ENCODE measurements around the gene CIAO3. TPM values are rescaled to one million over a fixed set of nuclear protein-coding genes. Genes with fewer than 3 reads are reported as not detected.

The CIAO3 gene
- total and polyA plus RNA-seq, 2 donors (not counting 1 experiment from before 2014, with no cell fraction given) = 59.4 to 68.4 TPM

- H2AFZ ChIP-seq (ENCODE audit: insufficient read depth, low read depth, low read length, poor library complexity, severe bottlenecking) = no peak overlapping the region
- ChIA-PET POLR2A (no interaction called here), CTCF (interaction anchor here (1.2 to 1.3 kb wide), 2 partner anchors 8 to 33 kb away, joined by 3 read pairs; partner anchors contain the start of gene CIAO3)
- no peaks in the 10 kb centered on the region for H3K36me3 ChIP-seq (replicated peaks in 1 of 2; ENCODE audit: control extremely low read depth in 1 of 2, control insufficient read depth in 1 of 2, extremely low read depth in 1 of 2, insufficient read depth in 2 of 2, low read length in 1 of 2)
- Mint-ChIP-seq H3K4me3 (no peak overlapping the region), H3K9me3 (ENCODE audit: insufficient read depth) (no peaks in the 10 kb centered on the region), H3K4me1 (peaks cover 4% of the 10 kb centered on the region), H3K27ac (no peak overlapping the region), H3K27me3 (peaks cover 27% of the 10 kb centered on the region)
- no peak overlapping the region for H3K9ac ChIP-seq (ENCODE audit: low read length)
- no peak for TF ChIP-seq EZH2 (IDR thresholded peaks at IDR 0.05; ENCODE audit: borderline replicate concordance, insufficient read depth, low read depth, low read length, poor library complexity, severe bottlenecking)
- TF ChIP-seq, protein P1, sequence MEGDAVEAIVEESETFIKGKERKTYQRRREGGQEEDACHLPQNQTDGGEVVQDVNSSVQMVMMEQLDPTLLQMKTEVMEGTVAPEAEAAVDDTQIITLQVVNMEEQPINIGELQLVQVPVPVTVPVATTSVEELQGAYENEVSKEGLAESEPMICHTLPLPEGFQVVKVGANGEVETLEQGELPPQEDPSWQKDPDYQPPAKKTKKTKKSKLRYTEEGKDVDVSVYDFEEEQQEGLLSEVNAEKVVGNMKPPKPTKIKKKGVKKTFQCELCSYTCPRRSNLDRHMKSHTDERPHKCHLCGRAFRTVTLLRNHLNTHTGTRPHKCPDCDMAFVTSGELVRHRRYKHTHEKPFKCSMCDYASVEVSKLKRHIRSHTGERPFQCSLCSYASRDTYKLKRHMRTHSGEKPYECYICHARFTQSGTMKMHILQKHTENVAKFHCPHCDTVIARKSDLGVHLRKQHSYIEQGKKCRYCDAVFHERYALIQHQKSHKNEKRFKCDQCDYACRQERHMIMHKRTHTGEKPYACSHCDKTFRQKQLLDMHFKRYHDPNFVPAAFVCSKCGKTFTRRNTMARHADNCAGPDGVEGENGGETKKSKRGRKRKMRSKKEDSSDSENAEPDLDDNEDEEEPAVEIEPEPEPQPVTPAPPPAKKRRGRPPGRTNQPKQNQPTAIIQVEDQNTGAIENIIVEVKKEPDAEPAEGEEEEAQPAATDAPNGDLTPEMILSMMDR (IDR thresholded peaks at IDR 0.05) = no peak
- no peak overlapping the region for H3K4me2 ChIP-seq (replicated peaks; ENCODE audit: low read depth, low read length, poor library complexity, severe bottlenecking)
- H3K27me3 ChIP-seq (replicated peaks in 1 of 4; ENCODE audit: control extremely low read depth in 1 of 4, control insufficient read depth in 3 of 4, insufficient read depth in 4 of 4, low read length in 3 of 4) = peaks cover 0 to 78% (median 38%) of the 10 kb centered on the region in 4 experiments
- H3K4me1 ChIP-seq (ENCODE audit: control insufficient read depth in 2 of 2, insufficient read depth in 2 of 2, low read length in 2 of 2) = peaks cover 10 to 12% of the 10 kb centered on the region in 2 donors
- DNase-seq = no peak
- no peaks in the 10 kb centered on the region for H4K20me1 ChIP-seq (ENCODE audit: control insufficient read depth, insufficient read depth, low read length, poor library complexity, severe bottlenecking)
- no peaks in the 10 kb centered on the region for H3K79me2 ChIP-seq (ENCODE audit: control insufficient read depth, insufficient read depth, low read length)
- peaks cover 0 to 25% (median 0%) of the 10 kb centered on the region in 3 donors for H3K9me3 ChIP-seq (ENCODE audit: control extremely low read depth in 1 of 3, control insufficient read depth in 2 of 3, insufficient read depth in 1 of 3, low read length in 2 of 3)
- WGBS (ENCODE audit: insufficient coverage) = 62% methylated on average over 3 of the region's 3 CpGs
- H3K27ac ChIP-seq (ENCODE audit: low read length in 2 of 2) = no peak overlapping the region
- H3K4me3 ChIP-seq (ENCODE audit: control extremely low read depth in 1 of 5, extremely low read depth in 1 of 5, insufficient read depth in 1 of 5, low read depth in 2 of 5, low read length in 4 of 5) = no peak overlapping the region
- ATAC-seq (ENCODE audit: low read depth) = no peak
- intact Hi-C loops (cut with micrococcal nuclease) = no loop called here
Measured at GRCh38 chr16:708019-708418, 32.8 kb downstream of the CIAO3 start.

GRCh38 chr16:707062-707538, 33.7 kb downstream of the CIAO3 start:
- Histone ChIP-seq H3K36me3 (replicated peaks in 1 of 2; ENCODE audit: control extremely low read depth in 1 of 2, control insufficient read depth in 1 of 2, extremely low read depth in 1 of 2, insufficient read depth in 2 of 2, low read length in 1 of 2) (no peaks in the 10 kb centered on the region), H3K4me1 (ENCODE audit: control insufficient read depth in 2 of 2, insufficient read depth in 2 of 2, low read length in 2 of 2) (peaks cover 10 to 12% of the 10 kb centered on the region in 2 donors), H3K4me3 (ENCODE audit: control extremely low read depth in 1 of 5, extremely low read depth in 1 of 5, insufficient read depth in 1 of 5, low read depth in 2 of 5, low read length in 4 of 5) (no peak overlapping the region), H3K79me2 (ENCODE audit: control insufficient read depth, insufficient read depth, low read length) (no peaks in the 10 kb centered on the region), H4K20me1 (ENCODE audit: control insufficient read depth, insufficient read depth, low read length, poor library complexity, severe bottlenecking) (no peaks in the 10 kb centered on the region), H3K27ac (ENCODE audit: low read length in 2 of 2) (no peak overlapping the region), H3K9ac (ENCODE audit: low read length) (no peak overlapping the region), H3K4me2 (replicated peaks; ENCODE audit: low read depth, low read length, poor library complexity, severe bottlenecking) (no peak overlapping the region), H2AFZ (ENCODE audit: insufficient read depth, low read depth, low read length, poor library complexity, severe bottlenecking) (no peak overlapping the region), H3K9me3 (ENCODE audit: control extremely low read depth in 1 of 3, control insufficient read depth in 2 of 3, insufficient read depth in 1 of 3, low read length in 2 of 3) (peaks cover 0 to 25% (median 0%) of the 10 kb centered on the region in 3 donors), H3K27me3 (replicated peaks in 1 of 4; ENCODE audit: control extremely low read depth in 1 of 4, control insufficient read depth in 3 of 4, insufficient read depth in 4 of 4, low read length in 3 of 4) (peaks cover 0 to 84% (median 40%) of the 10 kb centered on the region in 4 experiments)
- CTCF ChIA-PET = interaction anchor here (1.2 to 1.3 kb wide), 2 partner anchors 9 to 34 kb away, joined by 3 read pairs; partner anchors contain the start of gene CIAO3
- ATAC-seq (ENCODE audit: low read depth) = no peak
- no peak overlapping the region for H3K4me3 Mint-ChIP-seq
- WGBS (ENCODE audit: insufficient coverage) = 54% methylated on average over 13 of the region's 14 CpGs
- TF ChIP-seq, protein P1 (IDR thresholded peaks at IDR 0.05) = no peak
- TF ChIP-seq EZH2 (IDR thresholded peaks at IDR 0.05; ENCODE audit: borderline replicate concordance, insufficient read depth, low read depth, low read length, poor library complexity, severe bottlenecking) = no peak
- POLR2A ChIA-PET = no interaction called here
- no peak overlapping the region for H3K27ac Mint-ChIP-seq
- no peak for DNase-seq
- H3K9me3 Mint-ChIP-seq (ENCODE audit: insufficient read depth) = no peaks in the 10 kb centered on the region
- H3K27me3 Mint-ChIP-seq = peaks cover 32% of the 10 kb centered on the region
- intact Hi-C loops (cut with micrococcal nuclease) = no loop called here
- peaks cover 1% of the 10 kb centered on the region for H3K4me1 Mint-ChIP-seq
